Stimulated activated CD8-positive, alpha-beta memory T cell treated with anti-CD3 and anti-CD28 coated beads, Interleukin-2, amount 100 ng/mL, for 1 hour (primary cell): ENCODE results near the gene TAS2R31.

ENCODE experiments used
- DNase-seq, 2 donors: peaks; one replicate each; pipeline ENCODE4 v3.0.0-alpha.2; 2020; ENCODE audit warnings: low read depth in 2 of 2

Gene TAS2R31

DNA sequence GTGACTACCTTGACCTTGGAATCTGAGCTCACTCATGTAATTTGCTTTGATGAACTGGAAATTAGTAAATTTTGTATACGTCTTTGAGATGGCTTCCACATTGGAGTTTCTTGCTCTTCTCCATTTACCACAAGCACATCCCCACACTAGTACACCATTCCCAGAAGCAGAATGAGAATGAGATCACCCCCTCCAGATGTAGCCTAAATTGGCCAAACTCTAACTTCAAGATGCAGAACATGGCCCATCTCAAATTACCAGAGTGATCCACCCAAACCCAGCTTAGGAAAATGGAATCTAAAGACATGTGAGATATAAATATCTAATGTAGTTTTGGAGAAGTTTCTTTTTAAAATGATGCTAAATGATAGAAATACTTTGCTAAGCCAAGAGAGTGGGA is 23.6 kb downstream of the TAS2R31 start:
- DNase-seq, result no peak

- DNase-seq, result no peak
These were observed 33.0 kb downstream of the TAS2R31 start, which contains the start of gene TAS2R20 for GRCh38 chr12:10998204-10998603. TAS2R20 (minus strand) TSS chr12:10998304; CDS start chr12:10997875, 429 bp downstream.

DNA sequence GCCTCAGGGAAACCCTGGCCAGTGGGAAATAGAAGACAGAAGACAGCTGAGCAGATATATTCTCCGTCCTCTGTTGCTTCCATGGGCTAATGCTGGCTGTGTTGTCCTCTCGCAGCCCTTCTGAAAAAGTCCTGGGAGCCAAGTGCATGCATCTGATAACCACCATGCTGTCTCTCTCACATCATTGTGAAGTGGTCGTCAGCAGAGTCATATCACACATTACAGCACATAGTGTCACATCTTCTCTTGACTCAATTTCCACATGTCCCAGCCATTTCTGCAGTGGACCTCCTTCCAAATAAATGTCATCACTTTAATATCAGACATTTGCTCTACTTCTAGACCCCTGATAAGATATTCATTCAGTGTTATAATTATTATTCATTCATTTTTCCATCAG is 36.9 kb downstream of the TAS2R31 start:
- no peak for DNase-seq

GRCh38 chr12:10989107-10989506 is 42.1 kb downstream of the TAS2R31 start:
- no peak for DNase-seq

- no peak for DNase-seq
These were observed 44.4 kb downstream of the TAS2R31 start, which contains the start of gene TAS2R50 for GRCh38 chr12:10986812-10987211. TAS2R50 (minus strand) TSS chr12:10986912; CDS start chr12:10986860, 52 bp downstream.

GRCh38 chr12:10982244-10982643 is 49.0 kb downstream of the TAS2R31 start:
- DNase-seq, result no peak
